NCI-H2196 (cell line): ENCODE data around the gene CAMK4.

Experiments used
- DNase-seq: peaks from one replicate; lab custom pipeline; 2025; ENCODE audit not compliant: unreplicated experiment; lab: John Stamatoyannopoulos, UW

The CAMK4 gene

GRCh38 chr5:111528056-111528455 is 303.9 kb downstream of the CAMK4 start:
- no peak for DNase-seq

- no peak for DNase-seq
Measured at GRCh38 chr5:111530298-111530740, 306.1 kb downstream of the CAMK4 start.

- no peak for DNase-seq
Measured at GRCh38 chr5:111532886-111533582, 308.9 kb downstream of the CAMK4 start.

- no peak for DNase-seq
Measured at GRCh38 chr5:111535879-111536549, 311.8 kb downstream of the CAMK4 start.

- no peak for DNase-seq
Measured at GRCh38 chr5:111537141-111538024, 313.2 kb downstream of the CAMK4 start.
